Measurements from ENCODE around the gene SPEF2.

SPEF2 gene, protein sequence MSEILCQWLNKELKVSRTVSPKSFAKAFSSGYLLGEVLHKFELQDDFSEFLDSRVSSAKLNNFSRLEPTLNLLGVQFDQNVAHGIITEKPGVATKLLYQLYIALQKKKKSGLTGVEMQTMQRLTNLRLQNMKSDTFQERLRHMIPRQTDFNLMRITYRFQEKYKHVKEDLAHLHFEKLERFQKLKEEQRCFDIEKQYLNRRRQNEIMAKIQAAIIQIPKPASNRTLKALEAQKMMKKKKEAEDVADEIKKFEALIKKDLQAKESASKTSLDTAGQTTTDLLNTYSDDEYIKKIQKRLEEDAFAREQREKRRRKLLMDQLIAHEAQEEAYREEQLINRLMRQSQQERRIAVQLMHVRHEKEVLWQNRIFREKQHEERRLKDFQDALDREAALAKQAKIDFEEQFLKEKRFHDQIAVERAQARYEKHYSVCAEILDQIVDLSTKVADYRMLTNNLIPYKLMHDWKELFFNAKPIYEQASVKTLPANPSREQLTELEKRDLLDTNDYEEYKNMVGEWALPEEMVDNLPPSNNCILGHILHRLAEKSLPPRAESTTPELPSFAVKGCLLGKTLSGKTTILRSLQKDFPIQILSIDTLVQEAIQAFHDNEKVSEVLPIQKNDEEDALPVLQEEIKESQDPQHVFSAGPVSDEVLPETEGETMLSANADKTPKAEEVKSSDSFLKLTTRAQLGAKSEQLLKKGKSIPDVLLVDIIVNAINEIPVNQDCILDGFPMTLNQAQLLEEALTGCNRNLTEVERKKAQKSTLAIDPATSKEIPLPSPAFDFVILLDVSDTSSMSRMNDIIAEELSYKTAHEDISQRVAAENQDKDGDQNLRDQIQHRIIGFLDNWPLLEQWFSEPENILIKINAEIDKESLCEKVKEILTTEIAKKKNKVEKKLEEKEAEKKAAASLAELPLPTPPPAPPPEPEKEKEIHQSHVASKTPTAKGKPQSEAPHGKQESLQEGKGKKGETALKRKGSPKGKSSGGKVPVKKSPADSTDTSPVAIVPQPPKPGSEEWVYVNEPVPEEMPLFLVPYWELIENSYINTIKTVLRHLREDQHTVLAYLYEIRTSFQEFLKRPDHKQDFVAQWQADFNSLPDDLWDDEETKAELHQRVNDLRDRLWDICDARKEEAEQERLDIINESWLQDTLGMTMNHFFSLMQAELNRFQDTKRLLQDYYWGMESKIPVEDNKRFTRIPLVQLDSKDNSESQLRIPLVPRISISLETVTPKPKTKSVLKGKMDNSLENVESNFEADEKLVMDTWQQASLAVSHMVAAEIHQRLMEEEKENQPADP (N-terminal part only)

DNA sequence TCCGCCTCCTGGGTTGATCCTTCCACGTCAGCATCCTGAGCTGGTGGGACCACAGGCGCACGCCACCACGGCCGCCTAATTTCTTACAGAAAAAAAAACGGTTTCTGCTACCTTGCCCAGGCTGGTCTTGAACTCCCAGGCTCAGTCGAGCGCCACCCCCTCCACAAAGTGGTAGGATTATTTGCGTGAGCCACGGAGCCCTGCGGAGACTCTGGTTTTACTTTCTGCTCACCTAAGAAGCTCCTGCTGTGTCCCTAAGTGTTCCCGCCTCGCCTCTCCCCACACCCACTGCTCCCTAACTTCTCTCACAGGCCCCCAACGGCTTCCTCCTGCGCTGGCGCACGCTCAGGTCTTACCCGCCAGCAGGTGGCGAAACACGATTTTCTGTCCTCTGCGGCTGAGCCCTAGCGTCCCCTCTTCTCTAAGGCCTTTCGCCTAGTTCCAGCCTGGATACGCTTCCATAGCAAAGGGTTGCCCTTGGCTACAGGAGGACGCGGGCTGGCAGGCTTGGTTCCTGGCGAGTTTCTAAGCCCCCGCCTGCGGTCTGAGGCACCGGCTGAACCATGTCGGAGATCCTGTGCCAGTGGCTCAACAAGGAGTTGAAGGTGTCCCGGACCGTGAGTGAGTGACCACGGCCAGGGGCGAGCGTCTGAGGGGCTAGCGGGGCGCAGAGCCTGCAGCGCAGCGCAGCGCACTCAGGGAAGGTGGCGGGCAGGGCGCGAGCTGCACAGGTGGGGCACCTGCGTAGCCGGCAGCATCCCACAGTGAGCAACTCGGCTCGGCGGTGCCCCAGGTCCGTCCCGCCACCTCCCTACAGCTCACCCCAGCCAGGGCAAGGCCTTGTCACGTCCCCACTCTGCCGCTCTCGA lies at the start of gene SPEF2:
SPEF2 (plus strand) TSS at position 429 of the 869 bp plus-strand sequence; CDS start at position 564, 135 bp downstream.
- DNase-seq = peak; percentile 87 to 94

DNA sequence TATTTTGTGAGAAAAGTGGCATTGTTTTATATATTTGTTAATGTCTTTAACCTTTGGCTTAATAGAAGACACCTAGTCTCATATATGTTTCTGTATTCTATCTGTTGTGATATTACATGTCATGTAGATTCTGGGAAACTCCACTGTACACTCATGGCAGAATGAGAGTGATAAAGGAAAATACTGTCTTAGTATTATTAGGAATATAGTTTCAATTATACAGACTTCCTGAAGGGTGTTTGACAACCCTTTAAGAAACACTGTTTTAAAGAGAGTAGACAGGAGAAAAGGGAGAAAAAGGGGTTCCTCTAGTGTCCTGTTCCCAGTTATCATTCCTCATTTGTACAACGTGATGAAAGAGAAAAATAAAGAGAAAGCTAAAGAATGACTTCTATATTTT lies 42.1 kb upstream of the SPEF2 start:
- DNase-seq = no peak

DNA sequence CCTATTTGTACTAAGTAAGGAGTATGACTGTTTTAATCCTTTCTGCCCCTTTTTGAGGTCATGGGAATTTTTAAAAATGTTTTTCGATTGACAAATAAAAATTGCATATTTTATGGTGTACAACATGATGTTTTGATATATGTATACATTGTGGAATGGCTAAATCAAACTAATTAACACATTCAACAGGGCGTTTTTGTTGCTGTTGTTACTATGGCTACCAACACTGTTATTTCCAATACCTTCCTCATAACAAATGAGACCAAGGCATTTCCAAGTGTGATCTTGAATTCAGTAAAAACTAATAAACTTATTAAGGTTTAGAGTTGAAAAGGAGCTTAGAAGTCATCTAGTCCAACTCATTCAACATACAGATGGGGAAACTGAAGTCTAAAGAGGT lies 30.2 kb upstream of the SPEF2 start:
- DNase-seq = no peak

DNA sequence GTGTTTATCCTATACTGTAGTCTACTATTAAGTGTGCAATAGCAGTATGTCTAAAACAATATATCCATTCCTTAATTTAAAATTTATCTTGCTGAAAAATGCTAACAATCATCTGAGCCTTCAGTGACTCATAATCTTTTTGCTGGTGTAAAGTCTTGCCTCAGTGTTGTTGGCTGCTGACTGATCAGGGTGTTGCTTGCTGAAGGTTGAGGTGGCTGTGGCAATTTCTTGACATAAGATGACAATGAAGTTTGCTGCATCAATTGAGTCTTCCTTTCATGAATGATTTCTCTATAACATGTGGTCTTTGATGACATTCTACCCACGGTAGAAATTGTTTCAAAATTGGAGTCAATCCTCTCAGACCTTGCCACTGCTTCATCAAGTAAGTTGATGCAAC lies 24.3 kb upstream of the SPEF2 start:
- DNase-seq = no peak

DNA sequence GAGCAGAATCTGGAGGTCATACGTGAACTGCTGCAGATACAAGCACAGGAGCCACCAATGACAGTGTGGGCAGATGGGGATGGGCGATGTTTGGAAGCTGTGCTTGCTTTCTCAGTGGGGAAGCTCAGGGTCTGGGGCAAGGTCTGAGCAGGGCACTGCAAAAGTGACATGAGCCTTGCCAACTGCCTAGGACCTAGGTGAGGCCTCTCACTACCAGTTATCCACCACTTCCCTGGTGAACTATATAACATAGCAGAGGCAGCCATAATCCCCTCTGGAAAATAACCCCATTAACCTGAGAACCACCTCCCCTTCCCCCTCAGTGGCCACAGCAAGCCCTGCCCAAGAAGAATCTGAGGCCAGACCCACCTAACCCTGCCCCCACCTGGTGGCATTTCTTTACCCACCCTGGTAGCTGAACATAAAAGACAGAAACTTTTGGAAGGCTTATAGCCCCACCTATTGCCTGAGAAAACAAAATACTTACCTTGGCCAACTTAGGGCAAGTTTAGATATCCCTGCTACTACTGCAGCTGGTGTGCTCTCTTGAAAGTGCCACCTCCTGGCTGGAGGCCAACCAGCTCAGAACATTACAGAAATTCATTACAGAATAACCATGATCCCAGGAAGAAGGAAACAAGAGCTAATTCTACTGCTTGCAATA lies 18.8 kb upstream of the SPEF2 start:
- peak in 1 of 2 experiments; percentile 17 for DNase-seq

DNA sequence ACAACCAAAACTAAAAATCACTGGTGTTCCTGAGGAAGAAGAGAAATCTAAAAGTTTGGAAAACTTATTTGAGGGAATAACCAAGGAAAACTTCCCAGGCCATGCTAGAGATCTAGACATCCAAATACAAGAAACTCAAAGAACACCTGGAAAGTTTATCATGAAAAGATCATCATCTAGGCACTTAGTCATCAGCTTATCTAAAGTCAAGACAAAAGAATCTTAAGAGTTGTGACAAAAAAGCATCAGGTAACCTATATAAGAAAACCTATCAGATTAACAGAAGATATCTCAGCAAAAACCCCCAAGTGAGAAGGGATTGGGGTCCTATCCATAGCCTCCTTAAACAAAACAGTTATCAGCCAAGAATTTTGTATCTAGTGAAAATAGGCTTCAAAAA lies 17.1 kb upstream of the SPEF2 start:
- DNase-seq = no peak

DNA sequence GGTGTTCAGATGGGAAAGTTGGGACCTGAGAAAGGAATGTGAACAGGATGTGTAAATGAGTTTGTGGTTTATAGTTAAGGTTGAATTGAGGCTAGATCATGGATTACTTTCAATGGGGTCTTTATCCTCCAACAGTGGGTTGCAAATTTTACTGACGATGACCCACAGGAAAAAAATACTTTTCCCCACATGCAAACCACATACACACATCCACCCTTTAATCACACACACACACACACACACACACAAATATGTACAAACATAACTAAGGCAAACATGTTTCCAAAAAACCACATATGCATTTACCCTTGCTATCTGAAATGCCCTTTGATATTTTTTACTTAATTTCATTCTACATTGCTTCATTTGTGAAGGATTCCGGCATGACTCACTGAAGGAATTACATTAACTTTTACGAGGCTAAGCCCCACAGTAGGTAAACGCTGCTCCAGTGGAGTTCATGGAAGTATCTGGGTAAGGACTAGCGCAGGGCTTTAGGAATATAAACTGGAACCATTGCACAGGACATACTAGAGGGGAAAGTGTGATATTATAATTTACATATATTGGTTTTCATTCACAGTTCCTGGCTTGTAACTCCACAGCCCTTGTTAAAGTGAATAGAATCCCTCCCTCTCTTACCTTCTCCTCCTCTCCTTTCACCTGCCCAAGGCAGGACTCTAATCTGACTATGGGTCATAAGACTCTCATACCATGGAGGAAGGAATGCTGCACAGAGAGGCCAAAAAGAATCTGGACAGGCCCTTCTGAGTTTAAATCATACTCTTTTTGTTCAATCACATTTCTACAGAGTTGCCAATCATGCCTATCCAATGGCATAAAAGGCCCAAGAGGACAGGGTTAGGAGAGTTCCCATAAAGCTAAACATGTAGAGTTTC lies 8.5 kb upstream of the SPEF2 start:
- DNase-seq = no peak

DNA sequence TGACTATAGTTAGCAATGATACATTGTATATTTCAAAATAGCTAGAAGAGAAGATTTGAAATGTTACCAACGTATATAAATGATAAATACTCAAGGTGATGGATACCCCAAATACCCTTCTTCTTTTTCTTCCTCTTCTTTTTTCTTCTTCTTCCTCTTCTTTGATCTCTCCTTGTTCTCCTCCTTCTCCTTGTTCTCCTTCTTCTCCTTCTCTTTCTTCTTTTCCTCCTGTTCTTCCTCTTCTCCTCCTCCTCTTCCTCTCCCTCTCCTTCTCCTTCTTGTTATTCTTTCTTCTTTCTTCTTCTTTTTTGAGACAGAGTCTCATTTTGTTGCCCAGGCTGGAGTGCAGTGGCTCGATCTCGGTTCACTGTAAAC lies 616 bp upstream of the SPEF2 start:
- no peak for DNase-seq

DNA sequence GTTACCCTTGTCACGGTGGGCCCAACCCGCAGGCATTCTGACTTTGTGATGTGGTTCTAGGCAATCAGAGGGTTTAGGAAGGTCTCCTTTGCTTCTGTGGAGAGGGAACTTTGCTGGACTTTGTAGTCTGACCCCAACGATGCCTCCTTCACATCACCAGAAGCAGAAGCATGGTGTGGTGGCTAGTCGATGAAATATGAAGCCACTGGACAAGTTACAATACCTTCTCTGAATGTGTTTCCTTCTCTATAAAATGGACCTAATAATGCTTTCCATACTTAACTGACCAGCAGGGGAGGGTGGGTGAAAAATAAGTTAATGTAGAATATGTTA lies 607 bp downstream of the SPEF2 start:
- no peak for DNase-seq

DNA sequence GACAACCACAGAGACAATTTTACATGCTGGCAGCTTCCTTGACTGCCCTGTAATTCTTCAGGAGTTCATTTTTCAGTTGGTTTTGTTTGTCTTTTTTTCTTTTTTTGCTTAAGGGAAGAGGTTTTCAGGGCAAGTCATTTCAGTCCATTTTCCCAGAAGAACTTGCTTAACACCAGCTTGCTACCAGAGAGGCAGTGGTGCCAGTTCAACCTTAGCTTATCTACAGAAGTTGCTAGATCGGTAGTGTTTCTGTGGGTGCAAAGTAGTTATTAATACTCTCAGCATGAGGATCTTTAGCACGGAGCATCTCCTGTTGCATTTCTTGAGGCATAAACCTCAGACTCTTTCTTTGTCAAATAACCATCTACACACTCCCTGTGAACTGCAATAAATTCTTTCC lies 1.1 kb downstream of the SPEF2 start:
- no peak for DNase-seq

DNA sequence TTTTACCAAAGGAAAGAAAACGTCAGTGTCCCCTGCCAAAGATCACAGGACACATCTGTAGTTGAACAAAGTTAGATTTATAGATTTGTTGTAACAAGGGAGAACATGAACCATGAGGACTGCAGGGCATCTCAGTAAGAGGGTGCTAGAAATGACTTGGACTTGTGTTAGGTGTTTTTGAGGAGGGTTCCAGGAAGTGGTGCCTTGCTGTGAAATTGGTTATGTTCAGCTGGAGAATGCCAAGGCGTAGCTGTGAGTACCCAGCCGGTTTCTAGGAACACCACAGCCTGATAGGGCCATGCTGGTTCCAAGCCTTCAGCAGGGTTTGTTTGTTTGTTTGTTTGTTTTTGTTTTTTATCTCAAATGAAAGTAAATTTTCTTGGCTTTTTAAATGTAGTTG lies 5.3 kb downstream of the SPEF2 start:
- no peak for DNase-seq

DNA sequence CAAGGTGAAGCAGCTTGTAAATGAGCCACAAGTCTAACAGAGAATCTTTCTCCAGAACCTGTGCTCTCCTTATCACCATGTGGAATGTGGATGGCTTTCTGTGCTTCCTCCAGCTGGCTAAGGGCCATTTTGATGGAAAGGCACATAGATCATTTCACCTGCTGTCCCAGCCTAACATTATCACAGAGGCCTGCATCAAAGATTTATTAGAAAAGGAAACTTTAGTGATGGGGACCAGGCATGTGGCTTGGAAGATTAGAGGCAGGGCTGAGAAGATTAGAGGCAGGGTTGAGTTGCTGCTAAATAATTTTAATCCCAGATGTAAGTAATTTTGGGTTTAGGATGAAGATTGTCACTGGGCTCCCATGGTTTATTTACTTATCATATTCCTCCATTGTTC lies 6.3 kb downstream of the SPEF2 start:
- DNase-seq = no peak

DNA sequence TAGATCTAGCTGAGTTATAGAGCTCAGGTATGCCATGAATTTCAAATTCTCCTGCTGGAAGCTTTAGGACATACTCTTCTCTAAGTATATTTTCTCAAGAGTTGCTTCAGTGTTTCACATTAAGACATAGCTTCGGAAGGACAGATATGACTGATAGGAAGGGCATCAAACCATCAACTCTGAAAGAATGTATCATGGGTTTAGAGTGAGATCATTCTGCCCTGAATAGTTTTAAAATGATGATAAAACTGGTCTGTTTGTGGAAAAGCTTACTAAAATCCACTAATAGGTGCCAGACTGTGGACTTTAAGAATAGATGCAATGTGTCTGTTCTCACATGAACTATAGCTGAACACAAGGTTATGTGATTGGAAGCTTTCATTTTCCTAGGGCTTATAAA lies 8.4 kb downstream of the SPEF2 start:
- DNase-seq = no peak

DNA sequence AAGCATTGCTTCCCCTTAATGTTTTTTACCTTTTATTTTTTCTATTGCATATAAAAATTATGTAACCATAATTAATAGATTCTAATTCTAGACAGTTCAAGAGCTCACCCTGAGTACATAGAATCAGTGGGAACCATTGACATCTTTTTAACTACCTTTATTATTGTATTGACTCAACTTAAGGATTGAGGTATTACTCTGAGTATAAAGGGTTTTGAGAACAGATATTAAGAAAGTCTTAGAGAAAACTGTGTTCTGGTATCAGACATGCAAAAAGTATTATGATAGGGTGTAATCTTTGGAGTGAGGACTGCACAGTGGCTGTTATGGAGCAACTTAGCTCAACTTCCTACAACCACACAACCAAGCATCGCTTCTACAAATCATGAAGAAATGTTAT lies 8.9 kb downstream of the SPEF2 start:
- no peak for DNase-seq

DNA sequence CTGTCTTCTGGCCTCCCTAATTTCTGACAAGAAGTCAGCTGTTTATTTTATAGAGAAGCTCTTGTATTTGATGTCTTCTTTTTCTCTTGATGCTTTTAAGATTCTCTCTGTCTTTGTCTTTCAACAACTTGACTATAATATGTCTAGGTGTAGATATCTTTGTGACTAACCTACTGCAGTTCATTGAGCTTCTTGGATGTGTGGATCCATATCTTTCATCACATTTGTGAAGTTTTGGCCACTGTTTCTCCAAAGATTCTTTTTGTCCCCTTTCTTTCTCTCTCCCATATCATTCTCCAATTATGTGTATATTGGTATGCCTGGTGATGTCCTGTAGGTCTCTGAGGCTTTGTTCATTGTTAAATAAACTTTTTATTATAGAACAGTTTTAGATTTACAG lies 16.7 kb downstream of the SPEF2 start:
- no peak for DNase-seq

DNA sequence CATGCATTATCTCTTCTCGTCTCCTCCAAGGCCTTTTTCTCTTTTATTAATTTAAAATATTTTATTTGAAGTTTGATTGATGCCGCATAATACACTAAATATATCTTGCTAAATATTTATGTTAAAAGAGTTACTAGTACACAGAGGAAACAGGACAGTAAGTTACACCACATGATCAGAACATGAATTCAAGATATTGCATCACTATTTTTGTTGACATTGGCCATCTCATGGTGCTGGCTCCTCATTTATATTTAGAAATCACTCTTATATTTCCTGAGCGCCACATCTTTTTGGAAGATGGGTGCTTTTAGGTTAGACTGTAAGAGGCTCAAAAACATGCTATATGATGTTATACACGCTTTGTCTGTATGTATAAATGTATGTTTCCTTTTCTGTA lies 23.0 kb downstream of the SPEF2 start:
- no peak for DNase-seq

DNA sequence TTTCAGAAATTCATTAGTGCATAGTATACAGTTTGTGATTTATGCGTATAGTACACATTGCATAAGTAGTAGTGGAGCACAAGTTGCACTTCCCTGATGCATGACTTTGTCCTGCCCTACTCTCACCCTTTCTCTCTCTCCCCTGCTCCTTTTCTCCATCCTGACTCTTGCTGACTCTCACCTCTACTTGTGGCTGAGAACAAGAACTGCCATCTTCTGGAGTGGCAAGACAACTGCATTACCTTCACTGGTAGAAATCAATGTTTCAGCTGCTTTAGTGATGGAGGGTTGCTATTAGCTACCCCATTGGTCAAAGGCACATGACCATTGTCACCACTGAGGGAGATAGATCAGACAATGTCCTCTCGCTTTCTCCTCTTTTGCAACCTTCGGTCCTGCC lies 26.9 kb downstream of the SPEF2 start:
- DNase-seq = peak in 1 of 2 experiments; percentile 26

DNA sequence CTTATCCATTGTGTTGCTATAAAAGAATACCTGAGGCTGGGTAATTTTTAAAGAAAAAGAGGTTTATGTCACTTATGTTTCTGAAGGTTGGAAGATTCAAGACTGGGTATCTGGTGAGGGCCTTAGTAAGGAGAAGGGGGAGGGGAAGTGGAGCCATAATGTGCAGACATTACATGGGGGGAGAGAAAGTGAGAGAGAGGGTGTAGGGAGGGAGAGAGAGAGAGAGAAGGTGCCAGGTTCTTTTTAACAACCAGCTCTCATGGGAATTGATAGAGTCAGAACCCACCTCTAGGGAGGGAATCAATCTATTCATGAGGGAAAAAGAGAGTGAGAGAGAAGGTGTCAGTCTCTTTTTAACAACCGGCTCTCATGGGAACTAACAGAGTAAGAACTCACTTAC lies 29.5 kb downstream of the SPEF2 start:
- no peak for DNase-seq

DNA sequence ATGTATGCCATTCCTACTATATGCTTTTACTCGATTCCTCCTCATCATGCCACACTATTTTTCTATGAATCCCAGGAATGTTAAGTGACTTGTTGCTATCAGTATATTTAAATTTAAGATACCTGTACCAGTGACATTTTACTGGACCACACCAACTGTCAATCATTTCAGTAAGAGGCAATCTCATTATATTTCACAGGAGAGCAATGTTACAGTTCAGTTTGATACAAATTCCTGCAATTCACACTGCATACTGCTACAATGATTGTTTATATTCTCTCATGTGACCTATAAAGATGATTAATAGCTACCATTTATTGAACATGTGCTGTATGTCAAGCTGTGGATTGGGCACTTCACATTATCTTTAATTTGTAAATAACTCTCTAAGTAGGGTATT lies 30.0 kb downstream of the SPEF2 start:
- no peak for DNase-seq

DNA sequence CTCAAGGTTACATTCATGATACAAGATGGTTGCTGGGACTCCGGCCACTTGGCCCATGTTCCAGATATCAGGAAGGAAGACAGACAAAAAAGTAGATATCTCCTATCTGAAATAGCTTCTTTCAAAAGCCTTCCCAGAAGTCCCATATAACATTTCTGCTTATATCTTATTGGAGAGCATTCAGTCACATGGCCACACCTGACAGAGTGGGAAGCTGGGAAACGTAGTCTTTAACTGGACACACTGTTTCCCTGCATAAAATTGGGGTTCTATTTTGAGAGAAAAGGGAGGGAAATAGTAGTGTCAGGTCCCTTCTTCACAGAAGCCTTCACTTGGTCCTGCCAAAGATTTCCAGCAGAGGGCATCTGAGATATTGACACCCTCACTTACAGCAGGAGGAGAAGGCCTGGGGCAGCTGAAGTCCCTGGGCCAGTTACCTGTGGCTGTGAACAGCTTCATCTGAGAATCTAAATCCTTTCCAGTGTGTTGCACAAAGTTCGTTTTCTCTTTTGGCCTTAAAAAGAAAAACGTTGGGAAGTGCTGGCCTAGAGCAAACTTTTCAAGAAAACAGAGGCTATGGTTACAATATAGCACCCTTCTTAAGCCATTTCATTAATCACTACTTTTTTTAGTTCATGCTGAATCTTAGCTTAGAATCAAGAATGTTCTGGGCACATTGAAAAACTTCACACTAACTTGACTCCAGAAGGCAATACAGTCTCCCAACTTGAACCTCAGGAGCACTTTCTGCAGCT lies 33.5 kb downstream of the SPEF2 start:
- peak; percentile 17 to 48 for DNase-seq
